Peyer's patch (tissue), 4 donors: Measurements from ENCODE around the gene PKN2. TPM values are rescaled to one million over a fixed set of nuclear protein-coding genes. Genes with fewer than 3 reads are reported as not detected.

Source experiments
- DNase-seq, 3 donors: peaks; one replicate each; pipeline ENCODE4 v3.0.0-alpha.2; 2017 to 2019
- H3K27ac ChIP-seq, 4 donors: fragments of 200-600 bp; sonication (generic); one replicate each; pipeline ENCODE4 v1.5.1; 2016 to 2019
- H3K27me3 ChIP-seq, 2 donors: fragments of 200-600 bp; sonication (generic); one replicate each; pipeline ENCODE4 v1.5.1; 2019
- H3K36me3 ChIP-seq, 3 donors: fragments of 200-600 bp; sonication (generic); one replicate each; pipeline ENCODE4 v1.5.1; 2016 to 2019
- H3K4me1 ChIP-seq, 4 donors: fragments of 200-600 bp; sonication (generic); one replicate each; pipeline ENCODE4 v1.5.1; 2016 to 2019
- H3K4me3 ChIP-seq, 4 donors: fragments of 200-600 bp; sonication (generic); 1 replicate in 3 of 4; 2 replicates in 1 of 4; pipeline ENCODE4 v1.5.1; 2016 to 2019; ENCODE audit warnings: mild to moderate bottlenecking in 1 of 4
- H3K9me3 ChIP-seq, 4 donors: fragments of 200-600 bp; sonication (generic); one replicate each; pipeline ENCODE4 v1.5.1; 2016 to 2019; ENCODE audit warnings: mild to moderate bottlenecking in 1 of 4
- POLR2A ChIP-seq, 2 donors: fragments of 450-650 bp; IDR thresholded peaks; one replicate each; pipeline ENCODE4 v1.5.1; 2017; ENCODE audit warnings: antibody characterized with exemption in 2 of 2, mild to moderate bottlenecking in 2 of 2, moderate library complexity in 2 of 2
- total RNA-seq, 4 donors: library from RNA; depleted of rRNA; stranded (reverse); fragments of >200 nt; gene quantifications; one replicate each; pipeline ENCODE4 v1.1.0, GENCODE V29; 2016
- TF ChIP-seq, protein P1 (sequence below), 6 experiments: fragments of 450-650 bp in 4 of 6; fragments of 200-600 bp in 2 of 6; sonication (generic) in 1 of 6; IDR thresholded peaks; one replicate each; pipeline ENCODE4 v1.5.1; 2017 to 2019; ENCODE audit warnings: antibody characterized with exemption in 6 of 6, mild to moderate bottlenecking in 3 of 6, moderate library complexity in 1 of 6

The PKN2 gene
- total RNA-seq, 4 donors from 2014 or later: 97.6 to 201 (median 105) TPM

DNA sequence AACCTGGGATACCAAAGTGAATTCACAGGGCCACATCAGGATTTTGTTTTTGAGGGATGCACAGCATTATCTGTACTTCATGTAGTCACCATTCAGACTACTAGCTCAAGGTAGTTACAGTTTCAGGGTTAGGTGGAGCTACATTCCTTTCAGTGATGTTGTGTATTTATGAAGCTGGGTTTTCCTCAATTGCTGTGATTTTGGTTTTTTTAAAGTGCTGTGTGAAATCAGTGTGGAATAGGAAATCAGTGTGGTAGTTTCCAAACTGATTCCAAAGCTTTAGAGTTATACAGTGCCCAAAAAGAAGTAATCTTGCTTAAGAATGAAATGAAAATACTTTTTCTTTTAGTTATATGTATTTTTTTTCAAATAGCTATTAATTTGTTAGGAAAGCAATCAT is 95.8 kb downstream of the PKN2 start:
- H3K27ac ChIP-seq: no peak overlapping the region
- H3K4me1 ChIP-seq: no peaks in the 10 kb centered on the region
- DNase-seq: no peak
- peaks cover 0 to 30% (median 0%) of the 10 kb centered on the region in 3 donors for H3K36me3 ChIP-seq
- no peaks in the 10 kb centered on the region for H3K9me3 ChIP-seq
- H3K27me3 ChIP-seq: no peaks in the 10 kb centered on the region
- TF ChIP-seq POLR2A (IDR thresholded peaks at IDR 0.05): no peak
- TF ChIP-seq, protein P1, sequence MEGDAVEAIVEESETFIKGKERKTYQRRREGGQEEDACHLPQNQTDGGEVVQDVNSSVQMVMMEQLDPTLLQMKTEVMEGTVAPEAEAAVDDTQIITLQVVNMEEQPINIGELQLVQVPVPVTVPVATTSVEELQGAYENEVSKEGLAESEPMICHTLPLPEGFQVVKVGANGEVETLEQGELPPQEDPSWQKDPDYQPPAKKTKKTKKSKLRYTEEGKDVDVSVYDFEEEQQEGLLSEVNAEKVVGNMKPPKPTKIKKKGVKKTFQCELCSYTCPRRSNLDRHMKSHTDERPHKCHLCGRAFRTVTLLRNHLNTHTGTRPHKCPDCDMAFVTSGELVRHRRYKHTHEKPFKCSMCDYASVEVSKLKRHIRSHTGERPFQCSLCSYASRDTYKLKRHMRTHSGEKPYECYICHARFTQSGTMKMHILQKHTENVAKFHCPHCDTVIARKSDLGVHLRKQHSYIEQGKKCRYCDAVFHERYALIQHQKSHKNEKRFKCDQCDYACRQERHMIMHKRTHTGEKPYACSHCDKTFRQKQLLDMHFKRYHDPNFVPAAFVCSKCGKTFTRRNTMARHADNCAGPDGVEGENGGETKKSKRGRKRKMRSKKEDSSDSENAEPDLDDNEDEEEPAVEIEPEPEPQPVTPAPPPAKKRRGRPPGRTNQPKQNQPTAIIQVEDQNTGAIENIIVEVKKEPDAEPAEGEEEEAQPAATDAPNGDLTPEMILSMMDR (IDR thresholded peaks at IDR 0.05): no peak
- no peak overlapping the region for H3K4me3 ChIP-seq

DNA sequence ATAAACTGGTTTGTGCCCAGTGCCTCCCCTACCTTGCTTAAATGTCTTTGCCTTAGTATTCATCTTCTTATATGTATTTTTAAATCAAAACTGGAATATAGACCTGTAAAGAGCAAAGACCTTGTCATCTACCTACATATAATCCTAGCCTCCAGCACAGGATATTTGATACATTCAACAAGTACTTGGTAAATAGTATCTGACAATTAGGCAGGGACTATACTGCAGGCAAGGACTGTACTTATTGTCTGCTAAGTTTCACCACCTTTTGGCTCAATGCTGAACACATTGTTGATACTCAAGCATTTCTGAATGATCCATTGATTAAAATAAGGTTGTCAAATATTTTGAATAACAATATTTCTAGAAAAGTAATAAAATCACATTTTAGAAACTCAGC is 96.4 kb downstream of the PKN2 start:
- H3K27me3 ChIP-seq: no peaks in the 10 kb centered on the region
- DNase-seq: no peak
- no peak overlapping the region for H3K27ac ChIP-seq
- H3K4me1 ChIP-seq: no peaks in the 10 kb centered on the region
- no peaks in the 10 kb centered on the region for H3K9me3 ChIP-seq
- peaks cover 0 to 33% (median 0%) of the 10 kb centered on the region in 3 donors for H3K36me3 ChIP-seq
- no peak for TF ChIP-seq POLR2A (IDR thresholded peaks at IDR 0.05)
- TF ChIP-seq, protein P1 (IDR thresholded peaks at IDR 0.05): no peak
- H3K4me3 ChIP-seq: no peak overlapping the region

GRCh38 chr1:88783145-88783544 is 99.1 kb downstream of the PKN2 start:
- TF ChIP-seq, protein P1 (IDR thresholded peaks at IDR 0.05): no peak
- TF ChIP-seq POLR2A (IDR thresholded peaks at IDR 0.05): no peak
- DNase-seq: no peak
- no peaks in the 10 kb centered on the region for H3K4me1 ChIP-seq
- no peak overlapping the region for H3K27ac ChIP-seq
- H3K27me3 ChIP-seq: no peaks in the 10 kb centered on the region
- H3K4me3 ChIP-seq: no peak overlapping the region
- no peaks in the 10 kb centered on the region for H3K9me3 ChIP-seq
- peaks cover 0 to 36% (median 0%) of the 10 kb centered on the region in 3 donors for H3K36me3 ChIP-seq

DNA sequence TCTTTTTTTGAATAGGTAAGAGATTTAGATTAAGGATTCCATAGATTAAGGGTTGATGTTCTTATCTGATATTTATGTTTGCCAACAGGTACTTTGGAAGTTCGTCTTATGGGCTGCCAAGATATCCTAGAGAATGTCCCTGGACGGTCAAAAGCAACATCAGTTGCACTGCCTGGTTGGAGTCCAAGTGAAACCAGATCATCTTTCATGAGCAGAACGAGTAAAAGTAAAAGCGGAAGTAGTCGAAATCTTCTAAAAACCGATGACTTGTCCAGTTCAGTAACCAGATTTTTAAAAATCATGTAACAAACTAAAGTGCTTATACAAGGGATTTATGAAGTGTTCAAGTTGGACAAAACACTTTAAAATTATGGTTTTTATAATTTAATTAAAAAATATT is 100.5 kb downstream of the PKN2 start:
- Histone ChIP-seq H3K27ac (no peak overlapping the region), H3K4me1 (no peaks in the 10 kb centered on the region), H3K36me3 (peaks cover 0 to 42% (median 0%) of the 10 kb centered on the region in 3 donors), H3K4me3 (no peak overlapping the region), H3K27me3 (no peaks in the 10 kb centered on the region), H3K9me3 (no peaks in the 10 kb centered on the region)
- TF ChIP-seq, protein P1 (IDR thresholded peaks at IDR 0.05): no peak
- TF ChIP-seq POLR2A (IDR thresholded peaks at IDR 0.05): no peak
- no peak for DNase-seq

- Histone ChIP-seq H3K27me3 (no peaks in the 10 kb centered on the region), H3K36me3 (peaks cover 0 to 60% (median 0%) of the 10 kb centered on the region in 3 donors), H3K4me3 (no peak overlapping the region), H3K9me3 (no peaks in the 10 kb centered on the region), H3K27ac (no peak overlapping the region), H3K4me1 (no peaks in the 10 kb centered on the region)
- TF ChIP-seq POLR2A (IDR thresholded peaks at IDR 0.05): no peak
- TF ChIP-seq, protein P1 (IDR thresholded peaks at IDR 0.05): no peak
- DNase-seq: no peak
These were observed 103.2 kb downstream of the PKN2 start for GRCh38 chr1:88787023-88787903.
